ENCODE measurements around the gene CTNNA2.

DNA sequence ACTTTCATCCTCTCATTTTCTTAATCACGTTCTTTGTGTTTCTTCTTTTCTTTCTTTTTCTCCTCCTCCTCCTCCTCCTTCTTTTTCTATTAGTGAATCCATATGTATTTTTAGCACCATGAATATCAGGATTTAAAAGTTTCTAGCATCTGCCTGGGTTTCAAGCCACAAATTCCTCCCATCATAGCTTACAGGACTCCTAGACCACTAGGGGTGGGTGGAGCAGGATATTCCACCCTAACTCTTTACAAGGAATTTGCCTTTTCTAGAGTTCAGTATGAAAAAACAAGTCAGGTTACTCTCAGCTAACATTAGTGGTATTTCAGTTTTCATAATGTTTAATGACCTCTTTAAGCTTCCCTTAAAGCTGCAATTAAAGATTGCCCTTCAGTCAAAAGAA lies 810.8 kb downstream of the CTNNA2 start:
- TF ChIP-seq MAX (IDR thresholded peaks at IDR 0.05) (no peak), PHF8 (conservative IDR thresholded peaks at IDR 0.05; ENCODE audit: low read depth, low read length) (no peak), GABPA (IDR thresholded peaks at IDR 0.05; ENCODE audit: borderline replicate concordance, insufficient read depth, low read length) (no peak), POLR2AphosphoS5 (IDR thresholded peaks at IDR 0.05; ENCODE audit: low read depth, low read length) (no peak), KDM1A (IDR thresholded peaks at IDR 0.05; ENCODE audit: borderline replicate concordance, low read length) (no peak), CEBPB (IDR thresholded peaks at IDR 0.05; ENCODE audit: low read depth, low read length) (no peak), CTCF (IDR thresholded peaks at IDR 0.05; ENCODE audit: control extremely low read depth in 1 of 3, insufficient read depth in 1 of 3, low read depth in 1 of 3, low read length in 3 of 3) (no peak), ZNF274 (IDR thresholded peaks at IDR 0.05; ENCODE audit: borderline replicate concordance, extremely low read depth, low read length) (no peak), SIN3A (conservative IDR thresholded peaks at IDR 0.05 in 1 of 2, IDR thresholded peaks at IDR 0.05 in 1 of 2; ENCODE audit: low read depth in 1 of 2, low read length in 2 of 2) (no peak), EZH2 (IDR thresholded peaks at IDR 0.05; ENCODE audit: low read depth, low read length, severe bottlenecking) (no peak), POLR2A (IDR thresholded peaks at IDR 0.05; ENCODE audit: control extremely low read depth in 1 of 2, low read depth in 2 of 2, low read length in 2 of 2) (no peak), EP300 (IDR thresholded peaks at IDR 0.05; ENCODE audit: borderline replicate concordance in 1 of 2, low read depth in 2 of 2, low read length in 2 of 2) (no peak)

Data from H1 (cell line).